Upper lobe of left lung (tissue), 4 donors: ENCODE results near the gene LGALS3.

Experiments used
- CTCF ChIP-seq, 6 experiments: fragments of 450-650 bp in 4 of 6; fragments of 200-600 bp in 2 of 6; sonication (generic) in 2 of 6; IDR thresholded peaks; one replicate each; pipeline ENCODE4 v1.5.1; 2016 to 2019; ENCODE audit warnings: antibody characterized with exemption in 6 of 6
- EP300 ChIP-seq, 4 donors: sonication (generic); formaldehyde crosslinking; IDR thresholded peaks; one replicate each; pipeline ENCODE4 v1.5.1; 2017; ENCODE audit warnings: antibody characterized with exemption in 4 of 4, control low read depth in 2 of 4

- TF ChIP-seq EP300 (IDR thresholded peaks at IDR 0.05), result no peak
- no peak for TF ChIP-seq CTCF (IDR thresholded peaks at IDR 0.05)
Observed at GRCh38 chr14:55126932-55127459, 2.1 kb upstream of the LGALS3 start.
